Karpas-422 (cell line): ENCODE results near the gene FGF18. TPM values are rescaled to one million over a fixed set of nuclear protein-coding genes. Genes with fewer than 3 reads are reported as not detected.

ENCODE experiments used
- DNase-seq: peaks from one replicate; pipeline ENCODE4 v3.0.0-alpha.2; 2015
- H2AFZ ChIP-seq: fragments of 200-600 bp; sonication (generic); 2 replicates; pipeline ENCODE4 v1.6.1; 2014; ENCODE audit warnings: antibody characterized with exemption, low read length, mixed read lengths
- H3K27ac ChIP-seq: fragments of 200-600 bp; sonication (generic); 2 replicates; pipeline ENCODE4 v1.5.1; 2014; ENCODE audit warnings: mild to moderate bottlenecking, low read length, moderate library complexity
- H3K27me3 ChIP-seq: fragments of 200-600 bp; sonication (generic); 2 replicates; pipeline ENCODE4 v1.6.1; 2014; ENCODE audit warnings: low read length, mixed read lengths
- H3K36me3 ChIP-seq: fragments of 200-600 bp; sonication (generic); 2 replicates; pipeline ENCODE4 v1.6.1; 2014; ENCODE audit warnings: low read length, mixed read lengths; ENCODE audit not compliant: insufficient read depth
- H3K4me1 ChIP-seq: fragments of 200-600 bp; sonication (generic); 2 replicates; pipeline ENCODE4 v1.6.1; 2014; ENCODE audit warnings: mild to moderate bottlenecking, low read length, mixed read lengths
- H3K4me2 ChIP-seq: fragments of 200-600 bp; sonication (generic); 2 replicates; pipeline ENCODE4 v1.6.1; 2014; ENCODE audit warnings: low read length, low read depth, mild to moderate bottlenecking; ENCODE audit not compliant: poor library complexity, severe bottlenecking
- H3K4me3 ChIP-seq: fragments of 200-600 bp; sonication (generic); 2 replicates; pipeline ENCODE4 v1.5.1; 2014; ENCODE audit warnings: mild to moderate bottlenecking, antibody characterized with exemption, low read length, mixed read lengths
- H3K79me2 ChIP-seq: fragments of 200-600 bp; sonication (generic); 2 replicates; pipeline ENCODE4 v1.6.1; 2014; ENCODE audit warnings: mild to moderate bottlenecking, low read length, mixed read lengths
- H3K9ac ChIP-seq: fragments of 200-600 bp; sonication (generic); 2 replicates; pipeline ENCODE4 v1.6.0; 2014; ENCODE audit warnings: low read length
- H3K9me2 ChIP-seq: fragments of 200-600 bp; sonication (generic), shearing (Covaris generic); replicated peaks from 2 replicates; pipeline ENCODE4 v1.6.0; 2014; ENCODE audit warnings: mild to moderate bottlenecking, low read length, moderate library complexity; ENCODE audit not compliant: insufficient read depth
- H3K9me3 ChIP-seq: fragments of 300-700, 200-600 bp; sonication (generic); 2 replicates; pipeline ENCODE4 v1.6.1; 2014; ENCODE audit warnings: low read length, mixed read lengths
- H4K20me1 ChIP-seq: fragments of 200-600 bp; sonication (generic); 2 replicates; pipeline ENCODE4 v1.6.1; 2014; ENCODE audit warnings: mild to moderate bottlenecking, antibody characterized with exemption, low read length, low read depth; ENCODE audit not compliant: insufficient read depth
- total RNA-seq: library from RNA; depleted of rRNA; stranded (reverse); fragments of >200 nt; shearing (Covaris generic); gene quantifications from 2 replicates; pipeline ENCODE4 v1.2.3, GENCODE V29; 2014; ENCODE audit warnings: low replicate concordance

Gene FGF18
- total RNA-seq, 1 experiment from 2014 or later: not detected

- no peaks in the 10 kb centered on the region for H3K9me2 ChIP-seq
- H3K4me3 ChIP-seq: no peak overlapping the region
- H3K9me3 ChIP-seq: no peaks in the 10 kb centered on the region
- no peaks in the 10 kb centered on the region for H4K20me1 ChIP-seq
- no peak overlapping the region for H3K4me2 ChIP-seq
- H3K79me2 ChIP-seq: no peaks in the 10 kb centered on the region
- H3K27ac ChIP-seq: no peak overlapping the region
- no peaks in the 10 kb centered on the region for H3K36me3 ChIP-seq
- no peak overlapping the region for H3K9ac ChIP-seq
- no peak overlapping the region for H2AFZ ChIP-seq
- H3K4me1 ChIP-seq: no peaks in the 10 kb centered on the region
- DNase-seq: no peak
- no peaks in the 10 kb centered on the region for H3K27me3 ChIP-seq
Observed at GRCh38 chr5:171470420-171470819, 51.0 kb downstream of the FGF18 start.

GRCh38 chr5:171474230-171474813, 54.9 kb downstream of the FGF18 start:
- Histone ChIP-seq H3K4me3 (no peak overlapping the region), H3K36me3 (no peaks in the 10 kb centered on the region), H3K9me3 (no peaks in the 10 kb centered on the region), H3K9me2 (no peaks in the 10 kb centered on the region), H3K79me2 (no peaks in the 10 kb centered on the region), H3K9ac (no peak overlapping the region), H3K27me3 (no peaks in the 10 kb centered on the region), H3K27ac (no peak overlapping the region), H3K4me1 (no peaks in the 10 kb centered on the region), H4K20me1 (no peaks in the 10 kb centered on the region), H3K4me2 (no peak overlapping the region), H2AFZ (no peak overlapping the region)
- DNase-seq: no peak

GRCh38 chr5:171475596-171475995, 56.1 kb downstream of the FGF18 start:
- Histone ChIP-seq H3K4me1 (no peaks in the 10 kb centered on the region), H3K9me2 (no peaks in the 10 kb centered on the region), H3K79me2 (no peaks in the 10 kb centered on the region), H2AFZ (no peak overlapping the region), H4K20me1 (no peaks in the 10 kb centered on the region), H3K27ac (no peak overlapping the region), H3K9ac (no peak overlapping the region), H3K9me3 (no peaks in the 10 kb centered on the region), H3K4me2 (no peak overlapping the region), H3K4me3 (no peak overlapping the region), H3K27me3 (no peaks in the 10 kb centered on the region), H3K36me3 (no peaks in the 10 kb centered on the region)
- no peak for DNase-seq

DNA sequence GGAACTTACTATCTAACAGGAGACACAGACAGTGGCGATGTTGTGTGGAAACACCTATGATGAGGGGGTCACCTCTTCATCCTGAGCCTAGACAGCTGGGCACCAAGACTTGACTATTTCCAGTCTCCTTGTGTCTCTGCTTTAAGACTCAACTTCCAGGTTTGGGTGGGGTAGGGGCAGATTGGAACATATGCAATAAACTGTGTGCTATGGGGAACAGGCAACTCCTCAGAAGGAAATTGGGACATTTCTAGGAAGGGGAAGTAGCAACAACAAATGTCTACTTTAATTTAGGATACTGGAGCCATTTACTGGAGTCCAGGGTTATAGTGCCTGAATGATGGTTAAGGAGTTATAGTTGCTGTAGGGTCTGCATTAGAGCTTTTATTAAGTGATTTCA, 57.3 kb downstream of the FGF18 start:
- Histone ChIP-seq H4K20me1 (no peaks in the 10 kb centered on the region), H3K27ac (no peak overlapping the region), H3K4me3 (no peak overlapping the region), H3K9ac (no peak overlapping the region), H3K9me2 (no peaks in the 10 kb centered on the region), H3K36me3 (no peaks in the 10 kb centered on the region), H3K9me3 (no peaks in the 10 kb centered on the region), H3K27me3 (no peaks in the 10 kb centered on the region), H2AFZ (no peak overlapping the region), H3K4me2 (no peak overlapping the region), H3K79me2 (no peaks in the 10 kb centered on the region), H3K4me1 (no peaks in the 10 kb centered on the region)
- no peak for DNase-seq

DNA sequence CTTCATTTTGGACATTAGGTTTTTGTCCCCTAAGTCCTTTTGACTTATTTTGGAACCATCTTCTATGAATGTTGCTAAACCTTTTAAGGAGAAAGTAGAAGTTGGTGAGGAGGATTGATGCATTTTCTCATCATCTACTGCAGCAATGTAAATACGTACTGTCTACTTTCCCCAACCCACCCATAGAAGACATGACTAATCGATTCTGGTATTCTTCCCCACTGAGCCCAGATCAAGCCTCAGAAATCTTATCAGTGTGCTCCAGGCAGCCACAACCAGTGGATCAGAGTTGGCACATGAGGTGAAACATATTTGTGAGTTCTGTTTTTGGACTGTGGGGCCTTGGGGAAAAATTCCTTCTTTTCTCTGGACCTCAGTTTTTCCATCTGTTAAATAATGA, 57.7 kb downstream of the FGF18 start:
- no peak overlapping the region for H3K4me3 ChIP-seq
- H4K20me1 ChIP-seq: no peaks in the 10 kb centered on the region
- no peaks in the 10 kb centered on the region for H3K36me3 ChIP-seq
- no peaks in the 10 kb centered on the region for H3K79me2 ChIP-seq
- H3K9ac ChIP-seq: no peak overlapping the region
- no peak overlapping the region for H2AFZ ChIP-seq
- no peaks in the 10 kb centered on the region for H3K27me3 ChIP-seq
- no peaks in the 10 kb centered on the region for H3K9me2 ChIP-seq
- H3K4me2 ChIP-seq: no peak overlapping the region
- H3K9me3 ChIP-seq: no peaks in the 10 kb centered on the region
- H3K4me1 ChIP-seq: no peaks in the 10 kb centered on the region
- no peak for DNase-seq
- H3K27ac ChIP-seq: no peak overlapping the region

- Histone ChIP-seq H3K79me2 (no peaks in the 10 kb centered on the region), H4K20me1 (no peaks in the 10 kb centered on the region), H2AFZ (no peak overlapping the region), H3K9ac (no peak overlapping the region), H3K36me3 (no peaks in the 10 kb centered on the region), H3K9me2 (no peaks in the 10 kb centered on the region), H3K4me1 (no peaks in the 10 kb centered on the region), H3K27me3 (no peaks in the 10 kb centered on the region), H3K27ac (no peak overlapping the region), H3K9me3 (no peaks in the 10 kb centered on the region), H3K4me3 (no peak overlapping the region), H3K4me2 (no peak overlapping the region)
- DNase-seq: no peak
Observed at GRCh38 chr5:171477666-171478065, 58.2 kb downstream of the FGF18 start.

- Histone ChIP-seq H3K36me3 (no peaks in the 10 kb centered on the region), H2AFZ (no peak overlapping the region), H3K9me2 (no peaks in the 10 kb centered on the region), H3K4me2 (no peak overlapping the region), H4K20me1 (no peaks in the 10 kb centered on the region), H3K9me3 (no peaks in the 10 kb centered on the region), H3K27ac (no peak overlapping the region), H3K79me2 (no peaks in the 10 kb centered on the region), H3K9ac (no peak overlapping the region), H3K4me3 (no peak overlapping the region), H3K27me3 (no peaks in the 10 kb centered on the region), H3K4me1 (no peaks in the 10 kb centered on the region)
- no peak for DNase-seq
Observed at GRCh38 chr5:171478946-171479775, 59.7 kb downstream of the FGF18 start.

GRCh38 chr5:171479776-171480125, 60.3 kb downstream of the FGF18 start:
- H3K4me2 ChIP-seq: no peak overlapping the region
- H2AFZ ChIP-seq: no peak overlapping the region
- H3K9me3 ChIP-seq: no peaks in the 10 kb centered on the region
- H3K36me3 ChIP-seq: no peaks in the 10 kb centered on the region
- H3K4me3 ChIP-seq: no peak overlapping the region
- H3K9me2 ChIP-seq: no peaks in the 10 kb centered on the region
- H3K9ac ChIP-seq: no peak overlapping the region
- H3K27ac ChIP-seq: no peak overlapping the region
- DNase-seq: no peak
- no peaks in the 10 kb centered on the region for H3K4me1 ChIP-seq
- H3K79me2 ChIP-seq: no peaks in the 10 kb centered on the region
- H3K27me3 ChIP-seq: no peaks in the 10 kb centered on the region
- H4K20me1 ChIP-seq: no peaks in the 10 kb centered on the region
